ENCODE results near the gene PRIM2. TPM values are rescaled to one million over a fixed set of nuclear protein-coding genes. Genes with fewer than 3 reads are reported as not detected.

Gene PRIM2
- total and polyA plus RNA-seq, 2 of the 8 experiments (the other 6 are each of a cell fraction or from before 2014, with no cell fraction given), result 20.8 to 46.8 TPM

DNA sequence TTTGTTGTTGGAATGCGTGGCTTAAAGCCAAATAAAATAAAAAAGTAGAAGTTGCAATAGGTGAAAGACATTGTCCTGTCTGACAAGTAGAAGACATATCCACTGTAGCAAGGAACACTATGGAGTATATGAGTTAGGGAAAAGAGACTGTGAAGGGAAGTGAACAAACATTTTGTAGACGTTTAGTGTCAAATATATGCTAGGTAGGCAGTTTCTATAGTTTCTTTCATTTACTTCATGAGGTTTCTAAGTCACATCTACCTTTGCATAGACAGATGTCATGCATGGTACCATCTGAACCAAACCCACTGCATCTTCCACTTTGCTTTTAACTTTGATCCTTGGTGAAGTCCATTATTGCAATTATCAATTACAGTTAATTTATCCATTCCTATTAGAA is 9.9 kb downstream of the PRIM2 start (continued):
- TF ChIP-seq, protein P1, sequence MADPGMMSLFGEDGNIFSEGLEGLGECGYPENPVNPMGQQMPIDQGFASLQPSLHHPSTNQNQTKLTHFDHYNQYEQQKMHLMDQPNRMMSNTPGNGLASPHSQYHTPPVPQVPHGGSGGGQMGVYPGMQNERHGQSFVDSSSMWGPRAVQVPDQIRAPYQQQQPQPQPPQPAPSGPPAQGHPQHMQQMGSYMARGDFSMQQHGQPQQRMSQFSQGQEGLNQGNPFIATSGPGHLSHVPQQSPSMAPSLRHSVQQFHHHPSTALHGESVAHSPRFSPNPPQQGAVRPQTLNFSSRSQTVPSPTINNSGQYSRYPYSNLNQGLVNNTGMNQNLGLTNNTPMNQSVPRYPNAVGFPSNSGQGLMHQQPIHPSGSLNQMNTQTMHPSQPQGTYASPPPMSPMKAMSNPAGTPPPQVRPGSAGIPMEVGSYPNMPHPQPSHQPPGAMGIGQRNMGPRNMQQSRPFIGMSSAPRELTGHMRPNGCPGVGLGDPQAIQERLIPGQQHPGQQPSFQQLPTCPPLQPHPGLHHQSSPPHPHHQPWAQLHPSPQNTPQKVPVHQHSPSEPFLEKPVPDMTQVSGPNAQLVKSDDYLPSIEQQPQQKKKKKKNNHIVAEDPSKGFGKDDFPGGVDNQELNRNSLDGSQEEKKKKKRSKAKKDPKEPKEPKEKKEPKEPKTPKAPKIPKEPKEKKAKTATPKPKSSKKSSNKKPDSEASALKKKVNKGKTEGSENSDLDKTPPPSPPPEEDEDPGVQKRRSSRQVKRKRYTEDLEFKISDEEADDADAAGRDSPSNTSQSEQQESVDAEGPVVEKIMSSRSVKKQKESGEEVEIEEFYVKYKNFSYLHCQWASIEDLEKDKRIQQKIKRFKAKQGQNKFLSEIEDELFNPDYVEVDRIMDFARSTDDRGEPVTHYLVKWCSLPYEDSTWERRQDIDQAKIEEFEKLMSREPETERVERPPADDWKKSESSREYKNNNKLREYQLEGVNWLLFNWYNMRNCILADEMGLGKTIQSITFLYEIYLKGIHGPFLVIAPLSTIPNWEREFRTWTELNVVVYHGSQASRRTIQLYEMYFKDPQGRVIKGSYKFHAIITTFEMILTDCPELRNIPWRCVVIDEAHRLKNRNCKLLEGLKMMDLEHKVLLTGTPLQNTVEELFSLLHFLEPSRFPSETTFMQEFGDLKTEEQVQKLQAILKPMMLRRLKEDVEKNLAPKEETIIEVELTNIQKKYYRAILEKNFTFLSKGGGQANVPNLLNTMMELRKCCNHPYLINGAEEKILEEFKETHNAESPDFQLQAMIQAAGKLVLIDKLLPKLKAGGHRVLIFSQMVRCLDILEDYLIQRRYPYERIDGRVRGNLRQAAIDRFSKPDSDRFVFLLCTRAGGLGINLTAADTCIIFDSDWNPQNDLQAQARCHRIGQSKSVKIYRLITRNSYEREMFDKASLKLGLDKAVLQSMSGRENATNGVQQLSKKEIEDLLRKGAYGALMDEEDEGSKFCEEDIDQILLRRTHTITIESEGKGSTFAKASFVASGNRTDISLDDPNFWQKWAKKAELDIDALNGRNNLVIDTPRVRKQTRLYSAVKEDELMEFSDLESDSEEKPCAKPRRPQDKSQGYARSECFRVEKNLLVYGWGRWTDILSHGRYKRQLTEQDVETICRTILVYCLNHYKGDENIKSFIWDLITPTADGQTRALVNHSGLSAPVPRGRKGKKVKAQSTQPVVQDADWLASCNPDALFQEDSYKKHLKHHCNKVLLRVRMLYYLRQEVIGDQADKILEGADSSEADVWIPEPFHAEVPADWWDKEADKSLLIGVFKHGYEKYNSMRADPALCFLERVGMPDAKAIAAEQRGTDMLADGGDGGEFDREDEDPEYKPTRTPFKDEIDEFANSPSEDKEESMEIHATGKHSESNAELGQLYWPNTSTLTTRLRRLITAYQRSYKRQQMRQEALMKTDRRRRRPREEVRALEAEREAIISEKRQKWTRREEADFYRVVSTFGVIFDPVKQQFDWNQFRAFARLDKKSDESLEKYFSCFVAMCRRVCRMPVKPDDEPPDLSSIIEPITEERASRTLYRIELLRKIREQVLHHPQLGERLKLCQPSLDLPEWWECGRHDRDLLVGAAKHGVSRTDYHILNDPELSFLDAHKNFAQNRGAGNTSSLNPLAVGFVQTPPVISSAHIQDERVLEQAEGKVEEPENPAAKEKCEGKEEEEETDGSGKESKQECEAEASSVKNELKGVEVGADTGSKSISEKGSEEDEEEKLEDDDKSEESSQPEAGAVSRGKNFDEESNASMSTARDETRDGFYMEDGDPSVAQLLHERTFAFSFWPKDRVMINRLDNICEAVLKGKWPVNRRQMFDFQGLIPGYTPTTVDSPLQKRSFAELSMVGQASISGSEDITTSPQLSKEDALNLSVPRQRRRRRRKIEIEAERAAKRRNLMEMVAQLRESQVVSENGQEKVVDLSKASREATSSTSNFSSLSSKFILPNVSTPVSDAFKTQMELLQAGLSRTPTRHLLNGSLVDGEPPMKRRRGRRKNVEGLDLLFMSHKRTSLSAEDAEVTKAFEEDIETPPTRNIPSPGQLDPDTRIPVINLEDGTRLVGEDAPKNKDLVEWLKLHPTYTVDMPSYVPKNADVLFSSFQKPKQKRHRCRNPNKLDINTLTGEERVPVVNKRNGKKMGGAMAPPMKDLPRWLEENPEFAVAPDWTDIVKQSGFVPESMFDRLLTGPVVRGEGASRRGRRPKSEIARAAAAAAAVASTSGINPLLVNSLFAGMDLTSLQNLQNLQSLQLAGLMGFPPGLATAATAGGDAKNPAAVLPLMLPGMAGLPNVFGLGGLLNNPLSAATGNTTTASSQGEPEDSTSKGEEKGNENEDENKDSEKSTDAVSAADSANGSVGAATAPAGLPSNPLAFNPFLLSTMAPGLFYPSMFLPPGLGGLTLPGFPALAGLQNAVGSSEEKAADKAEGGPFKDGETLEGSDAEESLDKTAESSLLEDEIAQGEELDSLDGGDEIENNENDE (IDR thresholded peaks at IDR 0.05; ENCODE audit: insufficient replicate concordance, low read length), result no peak
- TF ChIP-seq EGR1 (IDR thresholded peaks at IDR 0.05; ENCODE audit: borderline replicate concordance, low read depth, low read length) (no peak), POU5F1 (IDR thresholded peaks at IDR 0.05; ENCODE audit: low read depth, low read length) (no peak), JUN (IDR thresholded peaks at IDR 0.05; ENCODE audit: low read depth, low read length) (no peak), POLR2A (IDR thresholded peaks at IDR 0.05; ENCODE audit: control extremely low read depth in 1 of 2, low read depth in 2 of 2, low read length in 2 of 2) (no peak), TCF12 (IDR thresholded peaks at IDR 0.05; ENCODE audit: low read depth, low read length) (no peak), MAFK (IDR thresholded peaks at IDR 0.05; ENCODE audit: low read depth, low read length) (no peak), SP2 (IDR thresholded peaks at IDR 0.05; ENCODE audit: low read length) (no peak), SAP30 (IDR thresholded peaks at IDR 0.05; ENCODE audit: insufficient read depth, insufficient replicate concordance, low read length) (no peak), CREB1 (IDR thresholded peaks at IDR 0.05) (no peak), RNF2 (IDR thresholded peaks at IDR 0.05; ENCODE audit: borderline replicate concordance, low read depth, low read length, missing control alignments, poor library complexity, severe bottlenecking) (no peak)
- TF ChIP-seq, protein P2, sequence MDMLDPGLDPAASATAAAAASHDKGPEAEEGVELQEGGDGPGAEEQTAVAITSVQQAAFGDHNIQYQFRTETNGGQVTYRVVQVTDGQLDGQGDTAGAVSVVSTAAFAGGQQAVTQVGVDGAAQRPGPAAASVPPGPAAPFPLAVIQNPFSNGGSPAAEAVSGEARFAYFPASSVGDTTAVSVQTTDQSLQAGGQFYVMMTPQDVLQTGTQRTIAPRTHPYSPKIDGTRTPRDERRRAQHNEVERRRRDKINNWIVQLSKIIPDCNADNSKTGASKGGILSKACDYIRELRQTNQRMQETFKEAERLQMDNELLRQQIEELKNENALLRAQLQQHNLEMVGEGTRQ (IDR thresholded peaks at IDR 0.05; ENCODE audit: low read length), result no peak

All from H1 (cell line).